ENCODE results near the gene VAMP7.

Gene VAMP7

DNA sequence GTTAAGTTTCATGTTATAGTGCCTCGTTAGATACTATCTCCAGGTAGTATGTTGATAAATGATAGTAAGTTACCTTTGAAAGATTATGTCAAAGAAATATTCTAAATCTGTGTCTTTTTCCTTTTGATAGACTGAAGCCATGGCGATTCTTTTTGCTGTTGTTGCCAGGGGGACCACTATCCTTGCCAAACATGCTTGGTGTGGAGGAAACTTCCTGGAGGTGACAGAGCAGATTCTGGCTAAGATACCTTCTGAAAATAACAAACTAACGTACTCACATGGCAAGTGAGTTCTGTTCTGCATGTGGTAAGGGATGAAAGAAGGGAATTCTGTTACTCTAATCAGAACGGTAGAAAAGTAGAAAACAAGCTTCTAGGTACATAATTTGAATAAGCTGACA is 8.2 kb downstream of the VAMP7 start:
- Histone ChIP-seq H2BK12ac (ENCODE audit: low read length in 2 of 2) (no peak overlapping the region), H3K36me3 (ENCODE audit: control insufficient read depth in 1 of 2, insufficient read depth in 2 of 2, low read depth in 1 of 2, low read length in 2 of 2) (peaks cover 0 to 38% of the 10 kb centered on the region in 2 experiments), H2BK5ac (ENCODE audit: low read depth, low read length, poor library complexity, severe bottlenecking) (no peak overlapping the region), H3K14ac (ENCODE audit: low read length in 2 of 2) (no peak overlapping the region), H3K27ac (ENCODE audit: low read length, poor library complexity, severe bottlenecking) (no peak overlapping the region), H3K9me3 (ENCODE audit: control insufficient read depth, low read length) (no peaks in the 10 kb centered on the region), H2BK15ac (ENCODE audit: low read depth, poor library complexity, severe bottlenecking) (no peak overlapping the region), H2BK120ac (ENCODE audit: low read depth, low read length) (no peak overlapping the region), H3K4me3 (ENCODE audit: insufficient read depth in 1 of 2, low read depth in 1 of 2, low read length in 2 of 2) (no peak overlapping the region), H3K27me3 (ENCODE audit: control insufficient read depth in 1 of 2, insufficient read depth in 1 of 2, low read length in 2 of 2) (no peaks in the 10 kb centered on the region), H4K8ac (ENCODE audit: low read length) (no peak overlapping the region), H3K18ac (ENCODE audit: low read depth in 1 of 2, low read length in 2 of 2) (no peak overlapping the region), H3K23ac (ENCODE audit: low read length in 2 of 2) (no peak overlapping the region), H2AK5ac (ENCODE audit: low read length, severe bottlenecking) (no peak overlapping the region), H3K4ac (ENCODE audit: low read depth in 1 of 2, low read length in 2 of 2) (no peak overlapping the region), H3K79me1 (replicated peaks; ENCODE audit: low read length, poor library complexity, severe bottlenecking) (peaks cover 6% of the 10 kb centered on the region), H3K4me1 (ENCODE audit: control insufficient read depth, insufficient read depth, low read depth, low read length) (no peaks in the 10 kb centered on the region), H2AFZ (ENCODE audit: low read depth, low read length) (no peak overlapping the region), H3K4me2 (ENCODE audit: low read length, poor library complexity, severe bottlenecking) (no peak overlapping the region), H3K9ac (ENCODE audit: low read length) (no peak overlapping the region), H4K91ac (ENCODE audit: low read length) (no peak overlapping the region)
- WGBS = 87% methylated on average over 1 of the region's 4 CpGs
- no peak for DNase-seq

DNA sequence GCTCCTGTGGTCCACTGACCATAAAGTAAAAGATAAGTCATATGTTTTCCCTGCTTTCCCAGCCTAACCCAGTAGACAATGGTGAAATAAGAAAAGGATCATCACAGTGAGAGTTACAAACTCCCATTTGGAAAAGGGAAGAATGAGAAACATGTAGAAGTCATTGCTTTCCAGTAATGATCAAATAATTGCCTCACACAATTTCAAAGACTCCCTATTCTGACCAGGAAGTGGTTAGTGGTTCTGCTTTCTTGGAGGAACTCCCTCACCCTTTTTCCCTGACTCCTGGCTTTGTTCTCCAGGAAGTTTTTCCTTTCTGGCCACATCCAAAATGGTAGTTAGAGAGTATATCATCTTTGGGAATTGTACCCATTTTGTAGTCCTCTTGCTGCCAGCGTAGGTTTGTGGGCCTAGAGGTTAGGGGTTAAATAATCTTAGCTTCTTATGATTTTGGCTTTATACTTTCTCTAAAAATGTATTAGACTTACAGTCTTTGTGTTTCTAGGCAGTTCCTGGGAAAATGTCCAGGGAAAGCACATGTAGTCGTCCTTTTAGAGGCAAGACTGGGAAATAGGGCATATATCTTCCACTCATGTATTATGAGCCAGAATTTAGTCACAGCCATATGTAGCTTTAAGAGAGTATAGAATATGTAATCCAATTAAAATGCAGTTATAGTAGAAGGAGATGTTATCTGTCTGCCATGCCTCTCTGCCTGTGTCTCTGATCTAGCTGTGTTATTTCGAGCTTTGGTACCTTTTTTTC is 10.5 kb downstream of the VAMP7 start:
- Histone ChIP-seq H2BK15ac (ENCODE audit: low read depth, poor library complexity, severe bottlenecking) (no peak overlapping the region), H3K14ac (ENCODE audit: low read length in 2 of 2) (no peak overlapping the region), H3K4me2 (ENCODE audit: low read length, poor library complexity, severe bottlenecking) (no peak overlapping the region)

DNA sequence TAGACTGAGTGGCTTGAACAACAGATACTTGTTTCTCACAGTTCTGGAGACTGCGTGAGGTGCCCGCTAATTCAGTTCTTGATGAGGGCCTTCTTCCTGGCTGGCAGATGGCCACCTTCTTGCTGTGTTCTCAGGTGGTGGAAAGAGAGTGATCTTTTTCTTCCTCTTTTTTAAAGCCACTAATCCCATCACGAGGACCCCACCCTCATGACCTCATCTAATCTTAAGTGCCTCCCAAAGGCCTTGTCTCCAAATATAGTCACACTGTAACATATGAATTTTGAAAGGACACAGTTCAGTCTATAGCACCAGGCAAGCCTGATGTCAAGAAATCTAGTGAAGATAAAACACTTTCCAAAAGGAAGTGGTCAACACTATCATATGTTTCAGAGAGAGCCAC is 12.4 kb downstream of the VAMP7 start:
- H3K4me3 ChIP-seq (ENCODE audit: insufficient read depth in 1 of 2, low read depth in 1 of 2, low read length in 2 of 2) = no peak overlapping the region
- H3K79me1 ChIP-seq (replicated peaks; ENCODE audit: low read length, poor library complexity, severe bottlenecking) = peaks cover 9% of the 10 kb centered on the region
- H3K14ac ChIP-seq (ENCODE audit: low read length in 2 of 2) = no peak overlapping the region
- no peak overlapping the region for H2AFZ ChIP-seq (ENCODE audit: low read depth, low read length)
- H2BK120ac ChIP-seq (ENCODE audit: low read depth, low read length) = no peak overlapping the region
- WGBS = 66% methylated on average over 3 of the region's 3 CpGs
- H2BK15ac ChIP-seq (ENCODE audit: low read depth, poor library complexity, severe bottlenecking) = peak overlapping the region; percentile 52
- no peak overlapping the region for H4K91ac ChIP-seq (ENCODE audit: low read length)
- no peak overlapping the region for H3K18ac ChIP-seq (ENCODE audit: low read depth in 1 of 2, low read length in 2 of 2)
- no peak overlapping the region for H2BK12ac ChIP-seq (ENCODE audit: low read length in 2 of 2)
- DNase-seq = no peak
- no peak overlapping the region for H4K8ac ChIP-seq (ENCODE audit: low read length)
- no peak overlapping the region for H3K27ac ChIP-seq (ENCODE audit: low read length, poor library complexity, severe bottlenecking)
- H3K36me3 ChIP-seq (ENCODE audit: control insufficient read depth in 1 of 2, insufficient read depth in 2 of 2, low read depth in 1 of 2, low read length in 2 of 2) = peaks cover 0 to 60% of the 10 kb centered on the region in 2 experiments
- H3K4ac ChIP-seq (ENCODE audit: low read depth in 1 of 2, low read length in 2 of 2) = no peak overlapping the region
- H2AK5ac ChIP-seq (ENCODE audit: low read length, severe bottlenecking) = no peak overlapping the region
- no peak overlapping the region for H2BK5ac ChIP-seq (ENCODE audit: low read depth, low read length, poor library complexity, severe bottlenecking)
- no peak overlapping the region for H3K9ac ChIP-seq (ENCODE audit: low read length)
- H3K23ac ChIP-seq (ENCODE audit: low read length in 2 of 2) = no peak overlapping the region
- H3K4me1 ChIP-seq (ENCODE audit: control insufficient read depth, insufficient read depth, low read depth, low read length) = no peaks in the 10 kb centered on the region
- H3K4me2 ChIP-seq (ENCODE audit: low read length, poor library complexity, severe bottlenecking) = no peak overlapping the region
- H3K27me3 ChIP-seq (ENCODE audit: control insufficient read depth in 1 of 2, insufficient read depth in 1 of 2, low read length in 2 of 2) = no peaks in the 10 kb centered on the region
- H3K9me3 ChIP-seq (ENCODE audit: control insufficient read depth, low read length) = no peaks in the 10 kb centered on the region

More for the DNA sequence above, 10.5 kb downstream of the VAMP7 start:
- Histone ChIP-seq H3K36me3 (ENCODE audit: control insufficient read depth in 1 of 2, insufficient read depth in 2 of 2, low read depth in 1 of 2, low read length in 2 of 2) (peaks cover 0 to 43% of the 10 kb centered on the region in 2 experiments), H3K23ac (ENCODE audit: low read length in 2 of 2) (no peak overlapping the region), H3K79me1 (replicated peaks; ENCODE audit: low read length, poor library complexity, severe bottlenecking) (peaks cover 9% of the 10 kb centered on the region), H2BK120ac (ENCODE audit: low read depth, low read length) (no peak overlapping the region), H3K9ac (ENCODE audit: low read length) (no peak overlapping the region), H3K18ac (ENCODE audit: low read depth in 1 of 2, low read length in 2 of 2) (no peak overlapping the region), H3K9me3 (ENCODE audit: control insufficient read depth, low read length) (no peaks in the 10 kb centered on the region), H3K4me1 (ENCODE audit: control insufficient read depth, insufficient read depth, low read depth, low read length) (no peaks in the 10 kb centered on the region), H4K8ac (ENCODE audit: low read length) (no peak overlapping the region), H2BK12ac (ENCODE audit: low read length in 2 of 2) (no peak overlapping the region), H2AFZ (ENCODE audit: low read depth, low read length) (no peak overlapping the region), H3K4ac (ENCODE audit: low read depth in 1 of 2, low read length in 2 of 2) (no peak overlapping the region), H3K27me3 (ENCODE audit: control insufficient read depth in 1 of 2, insufficient read depth in 1 of 2, low read length in 2 of 2) (no peaks in the 10 kb centered on the region), H4K91ac (ENCODE audit: low read length) (no peak overlapping the region), H3K4me3 (ENCODE audit: insufficient read depth in 1 of 2, low read depth in 1 of 2, low read length in 2 of 2) (no peak overlapping the region), H2BK5ac (ENCODE audit: low read depth, low read length, poor library complexity, severe bottlenecking) (no peak overlapping the region), H2AK5ac (ENCODE audit: low read length, severe bottlenecking) (no peak overlapping the region), H3K27ac (ENCODE audit: low read length, poor library complexity, severe bottlenecking) (no peak overlapping the region)
- DNase-seq = no peak
- 71% methylated on average over 1 of the region's 3 CpGs for WGBS

DNA sequence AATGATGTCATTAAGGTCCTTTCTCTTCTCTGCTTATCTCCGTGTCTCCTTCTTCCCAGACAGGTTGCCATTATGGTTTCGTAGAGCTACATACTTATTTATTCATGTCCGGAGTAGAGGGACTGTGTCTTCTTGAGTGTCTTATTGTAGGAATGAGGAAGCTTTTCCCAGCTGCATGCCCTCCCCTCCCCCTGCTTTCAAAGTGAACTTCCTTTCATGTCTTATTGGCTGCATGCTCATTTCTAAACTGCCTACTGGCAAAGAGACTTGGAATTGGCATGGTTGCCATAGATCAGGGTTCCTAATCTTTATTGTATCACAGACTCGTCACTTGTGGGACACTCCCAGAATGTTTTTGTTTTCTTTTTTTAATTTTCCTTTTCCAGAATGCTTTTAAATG is 15.4 kb downstream of the VAMP7 start:
- no peak overlapping the region for H3K18ac ChIP-seq (ENCODE audit: low read depth in 1 of 2, low read length in 2 of 2)
- H3K27ac ChIP-seq (ENCODE audit: low read length, poor library complexity, severe bottlenecking) = no peak overlapping the region
- no peak for DNase-seq
- no peak overlapping the region for H2BK120ac ChIP-seq (ENCODE audit: low read depth, low read length)
- no peak overlapping the region for H2AK5ac ChIP-seq (ENCODE audit: low read length, severe bottlenecking)
- no peak overlapping the region for H2BK5ac ChIP-seq (ENCODE audit: low read depth, low read length, poor library complexity, severe bottlenecking)
- H3K4me2 ChIP-seq (ENCODE audit: low read length, poor library complexity, severe bottlenecking) = no peak overlapping the region
- no peak overlapping the region for H2BK15ac ChIP-seq (ENCODE audit: low read depth, poor library complexity, severe bottlenecking)
- H3K4ac ChIP-seq (ENCODE audit: low read depth in 1 of 2, low read length in 2 of 2) = no peak overlapping the region
- H4K8ac ChIP-seq (ENCODE audit: low read length) = no peak overlapping the region
- H3K23ac ChIP-seq (ENCODE audit: low read length in 2 of 2) = no peak overlapping the region
- no peak overlapping the region for H2BK12ac ChIP-seq (ENCODE audit: low read length in 2 of 2)
- H3K9me3 ChIP-seq (ENCODE audit: control insufficient read depth, low read length) = peaks cover 7% of the 10 kb centered on the region
- peaks cover 0 to 68% of the 10 kb centered on the region in 2 experiments for H3K36me3 ChIP-seq (ENCODE audit: control insufficient read depth in 1 of 2, insufficient read depth in 2 of 2, low read depth in 1 of 2, low read length in 2 of 2)
- H3K14ac ChIP-seq (ENCODE audit: low read length in 2 of 2) = no peak overlapping the region
- H3K4me1 ChIP-seq (ENCODE audit: control insufficient read depth, insufficient read depth, low read depth, low read length) = no peaks in the 10 kb centered on the region
- no peak overlapping the region for H2AFZ ChIP-seq (ENCODE audit: low read depth, low read length)
- no peak overlapping the region for H3K9ac ChIP-seq (ENCODE audit: low read length)
- peaks cover 9% of the 10 kb centered on the region for H3K79me1 ChIP-seq (replicated peaks; ENCODE audit: low read length, poor library complexity, severe bottlenecking)
- WGBS = 91% methylated on average over 3 of the region's 4 CpGs
- no peaks in the 10 kb centered on the region for H3K27me3 ChIP-seq (ENCODE audit: control insufficient read depth in 1 of 2, insufficient read depth in 1 of 2, low read length in 2 of 2)
- H3K4me3 ChIP-seq (ENCODE audit: insufficient read depth in 1 of 2, low read depth in 1 of 2, low read length in 2 of 2) = no peak overlapping the region
- no peak overlapping the region for H4K91ac ChIP-seq (ENCODE audit: low read length)
